Muscle layer of duodenum (tissue), 2 donors: ENCODE results near the gene LRR1.

Experiments used
- H3K27ac ChIP-seq: one replicate; pipeline ENCODE4 v1.7.0; 2013; ENCODE audit warnings: mild to moderate bottlenecking, low read length
- H3K27me3 ChIP-seq: one replicate; pipeline ENCODE4 v1.7.0; 2013; ENCODE audit warnings: low read depth, mild to moderate bottlenecking, control low read depth, low read length
- H3K36me3 ChIP-seq, 2 donors: one replicate each; pipeline ENCODE4 v1.7.0; 2013; ENCODE audit warnings: low read length in 2 of 2, control low read depth in 1 of 2, mild to moderate bottlenecking in 1 of 2; ENCODE audit not compliant: insufficient read depth in 2 of 2, control insufficient read depth in 1 of 2
- H3K4me1 ChIP-seq, 2 donors: one replicate each; pipeline ENCODE4 v1.7.0; 2013; ENCODE audit warnings: low read length in 2 of 2, mild to moderate bottlenecking in 2 of 2, control low read depth in 1 of 2, moderate library complexity in 1 of 2; ENCODE audit not compliant: insufficient read depth in 2 of 2, control insufficient read depth in 1 of 2
- H3K4me3 ChIP-seq, 2 donors: one replicate each; pipeline ENCODE4 v1.7.0; 2013; ENCODE audit warnings: low read length in 2 of 2, low read depth in 1 of 2, mild to moderate bottlenecking in 1 of 2
- H3K9me3 ChIP-seq, 2 donors: one replicate each; pipeline ENCODE4 v1.7.0; 2013; ENCODE audit warnings: low read length in 2 of 2, control low read depth in 1 of 2, mild to moderate bottlenecking in 1 of 2; ENCODE audit not compliant: control insufficient read depth in 1 of 2
- donor health status: healthy.

The LRR1 gene, protein sequence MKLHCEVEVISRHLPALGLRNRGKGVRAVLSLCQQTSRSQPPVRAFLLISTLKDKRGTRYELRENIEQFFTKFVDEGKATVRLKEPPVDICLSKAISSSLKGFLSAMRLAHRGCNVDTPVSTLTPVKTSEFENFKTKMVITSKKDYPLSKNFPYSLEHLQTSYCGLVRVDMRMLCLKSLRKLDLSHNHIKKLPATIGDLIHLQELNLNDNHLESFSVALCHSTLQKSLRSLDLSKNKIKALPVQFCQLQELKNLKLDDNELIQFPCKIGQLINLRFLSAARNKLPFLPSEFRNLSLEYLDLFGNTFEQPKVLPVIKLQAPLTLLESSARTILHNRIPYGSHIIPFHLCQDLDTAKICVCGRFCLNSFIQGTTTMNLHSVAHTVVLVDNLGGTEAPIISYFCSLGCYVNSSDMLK

GRCh38 chr14:49598485-49599300 is at the start of gene LRR1:
LRR1 (plus strand) TSS chr14:49598940; CDS start chr14:49599021, 81 bp downstream.
- H3K27ac ChIP-seq: peak within 1 kb of the TSS; percentile 83
- no peaks in the 10 kb centered on the region for H3K27me3 ChIP-seq
- no peaks in the 10 kb centered on the region for H3K36me3 ChIP-seq
- peak within 1 kb of the TSS; percentile 80 to 81 for H3K4me3 ChIP-seq
- H3K9me3 ChIP-seq: no peaks in the 10 kb centered on the region
- H3K4me1 ChIP-seq: peaks cover 0 to 5% of the 10 kb centered on the region in 2 donors

DNA sequence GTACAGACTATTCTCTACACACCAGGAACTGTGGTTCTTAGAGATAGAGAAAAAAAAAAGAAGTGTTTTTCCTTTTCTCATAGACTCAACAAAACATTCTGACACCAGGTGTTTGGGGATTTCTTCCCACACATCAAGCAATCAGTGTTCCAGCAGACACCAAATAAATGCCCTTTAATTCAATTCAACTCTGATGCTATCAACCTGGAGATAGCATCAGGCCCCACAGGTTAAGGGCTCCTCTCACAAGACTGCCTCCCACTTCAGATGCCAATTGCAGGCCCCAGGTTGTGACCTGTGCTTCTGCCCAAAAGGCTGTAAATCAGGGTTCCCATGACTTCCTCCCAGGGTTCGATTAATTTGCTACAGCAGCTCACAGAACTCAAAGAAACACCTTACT is 49.3 kb upstream of the LRR1 start:
- Histone ChIP-seq H3K27me3 (no peaks in the 10 kb centered on the region), H3K4me3 (no peak overlapping the region)

GRCh38 chr14:49549881-49550280 is 48.9 kb upstream of the LRR1 start:
- H3K4me3 ChIP-seq: no peak overlapping the region
- no peak overlapping the region for H3K27ac ChIP-seq

More for the DNA sequence above, 49.3 kb upstream of the LRR1 start:
- no peak overlapping the region for H3K27ac ChIP-seq
- H3K36me3 ChIP-seq: no peaks in the 10 kb centered on the region
- no peaks in the 10 kb centered on the region for H3K9me3 ChIP-seq
- no peaks in the 10 kb centered on the region for H3K4me1 ChIP-seq

GRCh38 chr14:49550286-49551184 is 48.2 kb upstream of the LRR1 start:
- Histone ChIP-seq H3K4me3 (no peak overlapping the region), H3K27ac (no peak overlapping the region), H3K9me3 (no peaks in the 10 kb centered on the region), H3K36me3 (no peaks in the 10 kb centered on the region), H3K4me1 (no peaks in the 10 kb centered on the region), H3K27me3 (no peaks in the 10 kb centered on the region)

More at GRCh38 chr14:49549881-49550280, 48.9 kb upstream of the LRR1 start:
- H3K36me3 ChIP-seq: no peaks in the 10 kb centered on the region
- H3K27me3 ChIP-seq: no peaks in the 10 kb centered on the region
- no peaks in the 10 kb centered on the region for H3K4me1 ChIP-seq
- no peaks in the 10 kb centered on the region for H3K9me3 ChIP-seq

DNA sequence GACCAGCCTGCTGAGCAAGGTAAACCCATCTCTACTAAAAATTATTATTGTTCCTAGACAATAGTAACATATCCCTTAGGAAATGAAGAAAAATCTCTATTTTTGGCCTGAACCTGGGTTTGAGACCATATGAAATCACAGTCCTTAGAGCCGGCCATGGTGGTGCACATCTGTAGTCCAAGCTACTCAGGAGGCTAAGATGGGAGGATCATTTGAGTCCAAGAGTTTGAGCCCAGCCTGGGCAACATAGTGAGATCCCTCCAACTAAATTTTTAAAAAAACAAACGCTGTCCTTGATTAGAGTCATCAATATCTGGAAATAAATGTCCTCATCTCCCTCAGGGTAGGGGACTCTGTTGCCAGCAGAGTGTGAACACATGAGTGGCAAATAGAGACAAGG is 47.2 kb upstream of the LRR1 start:
- no peaks in the 10 kb centered on the region for H3K36me3 ChIP-seq
- no peaks in the 10 kb centered on the region for H3K4me1 ChIP-seq
- no peak overlapping the region for H3K27ac ChIP-seq
- no peaks in the 10 kb centered on the region for H3K27me3 ChIP-seq
- no peaks in the 10 kb centered on the region for H3K9me3 ChIP-seq
- H3K4me3 ChIP-seq: no peak overlapping the region

DNA sequence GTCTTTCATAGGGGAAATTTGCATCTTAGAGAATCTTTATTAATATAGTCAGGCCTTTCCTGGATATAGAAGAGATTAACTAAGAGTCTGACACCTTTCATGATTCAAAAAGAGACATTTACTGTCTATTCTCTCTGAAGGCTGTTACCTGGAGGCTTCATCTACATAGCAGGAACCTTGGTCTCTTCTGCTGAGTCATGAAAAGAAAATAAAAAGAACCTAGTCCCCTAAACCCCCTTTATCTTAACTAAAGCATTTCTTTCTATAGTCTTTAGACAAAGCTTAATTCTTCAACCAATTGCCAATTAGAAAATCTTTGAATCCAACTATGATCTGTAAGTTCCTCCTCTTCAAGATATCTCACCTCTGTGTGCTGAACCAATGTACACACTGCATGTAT is 45.6 kb upstream of the LRR1 start:
- no peaks in the 10 kb centered on the region for H3K27me3 ChIP-seq
- no peaks in the 10 kb centered on the region for H3K9me3 ChIP-seq
- H3K36me3 ChIP-seq: no peaks in the 10 kb centered on the region
- no peak overlapping the region for H3K27ac ChIP-seq
- H3K4me1 ChIP-seq: no peaks in the 10 kb centered on the region
- no peak overlapping the region for H3K4me3 ChIP-seq

- Histone ChIP-seq H3K9me3 (no peaks in the 10 kb centered on the region), H3K36me3 (no peaks in the 10 kb centered on the region), H3K4me1 (no peaks in the 10 kb centered on the region), H3K4me3 (no peak overlapping the region), H3K27me3 (no peaks in the 10 kb centered on the region), H3K27ac (no peak overlapping the region)
Observed at GRCh38 chr14:49553892-49554291, 44.8 kb upstream of the LRR1 start.

GRCh38 chr14:49559979-49560768 is 38.6 kb upstream of the LRR1 start:
- no peak overlapping the region for H3K27ac ChIP-seq
- H3K27me3 ChIP-seq: no peaks in the 10 kb centered on the region
- no peaks in the 10 kb centered on the region for H3K36me3 ChIP-seq
- H3K4me3 ChIP-seq: no peak overlapping the region
- H3K4me1 ChIP-seq: no peaks in the 10 kb centered on the region
- H3K9me3 ChIP-seq: no peaks in the 10 kb centered on the region

DNA sequence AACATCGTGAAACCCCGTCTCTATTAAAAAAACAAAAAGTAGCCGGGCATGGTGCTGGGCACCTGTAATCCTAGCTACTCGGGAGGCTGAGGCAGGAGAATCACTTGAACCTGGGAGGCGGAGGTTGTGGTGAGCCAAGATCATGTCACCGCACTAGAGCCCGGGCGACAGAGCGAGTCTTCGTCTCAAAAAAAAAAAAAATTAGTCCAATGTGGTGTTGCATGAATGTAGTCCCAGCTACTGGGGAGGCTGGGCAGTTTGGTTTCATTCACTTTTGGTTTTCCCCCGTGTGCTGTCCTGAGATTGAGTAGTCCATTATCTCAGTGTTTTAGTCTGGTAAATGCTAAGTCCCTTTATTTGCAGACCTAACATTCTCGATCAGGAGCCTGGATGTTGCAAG is 32.0 kb upstream of the LRR1 start:
- no peak overlapping the region for H3K27ac ChIP-seq
- no peaks in the 10 kb centered on the region for H3K4me1 ChIP-seq
- H3K27me3 ChIP-seq: no peaks in the 10 kb centered on the region
- H3K9me3 ChIP-seq: no peaks in the 10 kb centered on the region
- H3K36me3 ChIP-seq: no peaks in the 10 kb centered on the region
- H3K4me3 ChIP-seq: no peak overlapping the region

DNA sequence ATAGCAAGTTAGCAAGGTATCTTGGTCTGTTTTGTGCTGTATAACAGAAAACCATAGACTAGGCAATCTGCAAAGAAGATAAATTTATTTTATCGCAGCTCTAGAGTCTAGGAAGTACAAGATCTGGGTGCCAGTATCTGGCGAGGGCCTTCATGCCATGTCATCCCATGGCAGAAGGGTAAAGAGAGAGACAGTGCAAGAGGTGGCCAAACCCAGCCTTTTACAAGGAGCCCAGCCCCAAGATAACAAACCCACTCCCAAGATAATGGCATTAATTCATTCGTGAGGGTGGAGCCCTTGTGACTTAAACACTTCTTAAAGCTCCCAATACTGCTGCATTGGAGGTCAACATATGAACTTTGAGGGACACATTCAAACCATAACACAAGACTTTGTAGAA is 29.5 kb upstream of the LRR1 start:
- Histone ChIP-seq H3K27ac (no peak overlapping the region), H3K4me1 (no peaks in the 10 kb centered on the region)

More for the DNA sequence above, 29.5 kb upstream of the LRR1 start:
- H3K4me3 ChIP-seq: no peak overlapping the region
- H3K27me3 ChIP-seq: no peaks in the 10 kb centered on the region
- peaks cover under 1 to 3% of the 10 kb centered on the region in 2 donors for H3K36me3 ChIP-seq
- H3K9me3 ChIP-seq: no peaks in the 10 kb centered on the region
